HEK293T (cell line): Measurements from ENCODE around the gene FAM47C.

Source experiments
- BHLHE40 ChIP-seq: fragments of 450-650 bp; IDR thresholded peaks from 2 replicates; pipeline ENCODE4 v1.6.1; 2016; ENCODE audit warnings: mild to moderate bottlenecking, moderate library complexity, borderline replicate concordance
- FOXK2 ChIP-seq: fragments of 450-650 bp; IDR thresholded peaks from 2 replicates; pipeline ENCODE4 v1.6.1; 2016; ENCODE audit warnings: mild to moderate bottlenecking
- HDGF ChIP-seq: fragments of 450-650 bp; IDR thresholded peaks from 2 replicates; pipeline ENCODE4 v1.6.1; 2017; ENCODE audit warnings: antibody characterized with exemption, borderline replicate concordance
- PKNOX1 ChIP-seq: fragments of 450-650 bp; IDR thresholded peaks from 2 replicates; pipeline ENCODE4 v1.6.1; 2016
- SP1 ChIP-seq: fragments of 450-650 bp; IDR thresholded peaks from 2 replicates; pipeline ENCODE4 v1.6.1; 2017
- SUZ12 ChIP-seq: fragments of 450-650 bp; IDR thresholded peaks from 2 replicates; pipeline ENCODE4 v1.6.1; 2016; ENCODE audit warnings: mild to moderate bottlenecking

DNA sequence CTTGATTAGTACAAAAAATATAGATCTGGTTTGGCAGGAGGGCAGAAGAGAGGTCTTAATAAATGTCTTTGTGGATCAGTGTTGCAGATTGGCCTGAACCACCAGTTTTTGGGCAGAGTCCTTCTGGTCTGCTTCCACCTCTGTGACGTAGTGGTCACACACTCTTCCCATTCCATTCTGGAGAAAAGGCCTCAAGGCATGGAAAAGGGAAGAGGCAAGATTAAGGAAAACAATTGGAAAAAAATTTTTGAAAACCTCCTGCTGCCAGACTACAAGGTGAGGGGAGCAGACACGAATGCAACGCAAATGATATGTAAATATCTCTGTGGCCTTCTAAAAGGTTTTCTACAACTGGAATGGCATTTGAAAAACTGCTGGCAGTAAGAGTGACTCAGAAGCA lies 24.3 kb upstream of the FAM47C start:
- no peak for TF ChIP-seq PKNOX1
- TF ChIP-seq SP1, result no peak
- TF ChIP-seq HDGF, result no peak
- TF ChIP-seq BHLHE40, result no peak
- no peak for TF ChIP-seq FOXK2
- no peak for TF ChIP-seq SUZ12
